Activated effector memory CD4-positive, alpha-beta T cell treated with anti-CD3 and anti-CD28 coated beads, Interleukin-2, amount 50 U/mL, for 16 hours (primary cell): ENCODE results near the gene CDH7.

Experiments used
- DNase-seq: peaks from one replicate; pipeline ENCODE4 v3.0.0-alpha.2; 2020

CDH7 gene

GRCh38 chr18:65924904-65925303 is 174.1 kb downstream of the CDH7 start:
- no peak for DNase-seq

GRCh38 chr18:65934874-65935273 is 184.1 kb downstream of the CDH7 start:
- DNase-seq, result no peak

GRCh38 chr18:65936678-65937077 is 185.9 kb downstream of the CDH7 start:
- DNase-seq, result no peak

GRCh38 chr18:65937180-65937579 is 186.4 kb downstream of the CDH7 start:
- no peak for DNase-seq

- DNase-seq, result no peak
Observed at GRCh38 chr18:65938592-65939372, 188.0 kb downstream of the CDH7 start.
